AG09309 (cell line): ENCODE results near the gene SBF1.

ENCODE experiments used
- DNase-seq: peaks from one replicate; pipeline ENCODE4 v3.0.0-alpha.2; 2010; ENCODE audit warnings: low read depth
- H3K4me3 ChIP-seq: 2 replicates; pipeline ENCODE4 v1.5.1; 2011; ENCODE audit warnings: mild to moderate bottlenecking, low read depth, low read length, moderate library complexity; ENCODE audit not compliant: control insufficient read depth
- CTCF ChIP-seq: IDR thresholded peaks from 2 replicates; pipeline ENCODE4 v1.5.1; 2011; ENCODE audit warnings: mild to moderate bottlenecking, low read depth, low read length, inconsistent platforms; ENCODE audit not compliant: insufficient read depth, control insufficient read depth; ENCODE audit errors: missing control alignments

Gene SBF1

DNA sequence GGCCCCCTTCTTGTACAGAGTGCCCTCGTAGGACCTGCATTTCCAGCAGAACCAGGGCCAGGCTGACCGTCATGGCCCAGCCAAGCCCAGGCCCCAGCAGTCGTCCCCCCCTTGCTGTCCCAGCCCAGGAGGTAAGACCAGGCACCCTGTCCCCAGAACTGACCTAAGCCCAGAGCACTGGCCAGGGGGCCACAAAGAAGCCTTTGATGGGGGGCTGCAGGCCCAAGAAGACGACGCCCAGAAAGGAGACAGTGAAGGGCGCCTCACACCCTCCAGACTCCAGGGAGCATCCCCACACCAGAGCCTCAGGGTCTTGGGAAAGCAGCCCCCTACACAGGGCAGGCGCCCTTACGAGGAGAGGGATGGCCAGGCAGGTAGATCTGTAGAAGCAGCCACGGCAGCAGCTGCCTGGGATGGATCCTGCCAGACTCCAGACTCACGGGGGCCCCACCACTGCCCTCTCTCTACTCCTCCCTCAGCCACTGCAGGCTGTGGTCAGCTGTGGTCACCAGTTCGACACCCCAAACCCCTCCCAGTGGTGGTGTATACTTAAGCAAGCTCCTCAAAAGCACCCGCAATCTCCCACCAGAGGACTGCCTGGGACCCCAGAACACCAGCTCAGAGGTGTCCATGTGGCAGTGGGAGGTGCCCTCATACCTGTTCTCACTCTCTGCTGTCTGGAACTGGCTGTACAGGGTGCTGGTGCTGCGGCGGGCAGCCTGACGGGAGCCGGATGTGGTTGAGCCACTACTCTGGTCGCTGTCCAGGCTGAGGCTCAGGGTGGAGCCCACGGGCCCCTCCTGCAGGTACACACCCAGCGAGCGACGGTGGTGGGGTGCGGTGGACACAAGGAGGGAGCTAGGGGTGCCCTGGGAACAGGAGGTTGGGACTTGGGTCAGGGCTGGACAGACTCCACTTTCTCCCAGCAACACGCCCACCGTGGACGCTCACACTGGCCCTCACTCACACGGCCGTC is 27.0 kb downstream of the SBF1 start:
- TF ChIP-seq CTCF = no peak
- H3K4me3 ChIP-seq = no peak overlapping the region
- DNase-seq = no peak

DNA sequence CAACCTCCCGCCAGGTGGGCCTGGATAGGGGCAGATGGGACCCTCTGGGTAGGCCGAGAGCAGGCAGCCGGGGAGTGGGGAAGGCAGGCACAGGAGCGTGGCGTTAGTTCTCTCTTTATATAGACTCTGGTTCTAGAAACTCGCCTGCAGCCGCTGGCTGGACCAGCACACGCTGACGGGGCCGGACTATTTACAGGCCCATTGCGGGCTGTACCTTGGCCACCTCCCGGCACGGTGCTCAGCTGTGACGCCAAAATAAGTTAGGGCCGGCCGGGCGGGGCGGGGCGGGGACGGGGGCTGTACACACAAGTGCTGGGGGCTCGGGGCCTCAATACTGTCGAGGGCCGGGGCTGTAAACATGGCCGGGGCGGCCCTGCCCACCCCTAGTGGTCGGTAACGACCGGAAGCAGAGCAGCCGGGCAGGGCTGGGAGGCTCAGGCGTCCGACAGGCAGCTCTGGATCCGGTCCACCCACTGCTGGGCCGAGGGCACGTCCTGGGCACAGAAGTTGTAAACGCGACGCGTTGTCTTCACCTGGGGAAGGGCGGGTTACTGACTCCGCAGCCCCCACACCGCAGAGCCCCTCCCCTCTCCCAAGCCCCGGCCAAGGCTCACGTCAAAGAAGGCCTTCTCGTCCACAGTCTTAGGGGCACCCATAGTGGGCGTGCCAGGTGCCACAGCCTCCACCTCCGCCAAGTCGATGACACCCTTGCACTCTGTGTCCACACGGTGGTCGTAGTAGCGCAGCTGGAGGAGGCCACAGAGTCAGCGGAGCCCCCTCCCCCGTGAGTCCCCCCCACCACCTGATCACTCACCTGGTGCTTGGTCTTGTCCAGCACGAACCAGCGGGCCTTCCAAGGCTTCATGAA is 27.9 kb downstream of the SBF1 start:
- TF ChIP-seq CTCF = no peak
- DNase-seq = no peak
- H3K4me3 ChIP-seq = no peak overlapping the region

- H3K4me3 ChIP-seq = no peak overlapping the region
- no peak for TF ChIP-seq CTCF
- no peak for DNase-seq
Measured at GRCh38 chr22:50445880-50446707, 28.7 kb downstream of the SBF1 start.

- TF ChIP-seq CTCF = no peak
- H3K4me3 ChIP-seq = no peak overlapping the region
- no peak for DNase-seq
Measured at GRCh38 chr22:50445071-50445879, 29.6 kb downstream of the SBF1 start.

DNA sequence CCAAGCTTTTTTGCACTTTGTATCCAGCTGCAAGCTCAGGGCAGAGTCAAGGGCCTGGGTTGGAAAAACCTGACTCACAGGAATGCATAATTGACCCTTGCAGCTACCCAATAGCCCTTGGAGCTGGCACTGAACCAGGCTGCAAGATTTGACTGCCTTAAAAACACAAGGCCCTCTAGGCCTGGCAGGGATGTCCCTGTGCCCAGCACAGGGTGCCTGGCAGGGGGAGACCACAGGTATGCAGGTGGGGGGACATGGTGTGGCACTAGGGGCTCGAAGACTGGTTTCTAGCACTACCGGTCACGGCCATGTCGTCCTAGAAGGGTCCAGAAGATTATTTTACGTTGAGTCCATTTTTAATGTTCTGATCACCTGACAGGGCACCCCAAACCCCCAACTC is 30.2 kb downstream of the SBF1 start:
- no peak overlapping the region for H3K4me3 ChIP-seq
- DNase-seq = peak; percentile 20
- TF ChIP-seq CTCF = no peak
